C4-2B (cell line): Measurements from ENCODE around the gene EIF2B2.

Experiments
- H3K27ac ChIP-seq: fragments of 450-650 bp; 2 replicates; pipeline ENCODE4 v1.5.1; 2017
- ZFX ChIP-seq: fragments of 450-650 bp; IDR thresholded peaks from 2 replicates; pipeline ENCODE4 v1.6.1; 2017
- TF ChIP-seq, protein P1 (sequence below): fragments of 450-650 bp; conservative IDR thresholded peaks from 2 replicates; pipeline ENCODE4 v1.5.1; 2017; ENCODE audit warnings: mild to moderate bottlenecking

Gene EIF2B2

DNA sequence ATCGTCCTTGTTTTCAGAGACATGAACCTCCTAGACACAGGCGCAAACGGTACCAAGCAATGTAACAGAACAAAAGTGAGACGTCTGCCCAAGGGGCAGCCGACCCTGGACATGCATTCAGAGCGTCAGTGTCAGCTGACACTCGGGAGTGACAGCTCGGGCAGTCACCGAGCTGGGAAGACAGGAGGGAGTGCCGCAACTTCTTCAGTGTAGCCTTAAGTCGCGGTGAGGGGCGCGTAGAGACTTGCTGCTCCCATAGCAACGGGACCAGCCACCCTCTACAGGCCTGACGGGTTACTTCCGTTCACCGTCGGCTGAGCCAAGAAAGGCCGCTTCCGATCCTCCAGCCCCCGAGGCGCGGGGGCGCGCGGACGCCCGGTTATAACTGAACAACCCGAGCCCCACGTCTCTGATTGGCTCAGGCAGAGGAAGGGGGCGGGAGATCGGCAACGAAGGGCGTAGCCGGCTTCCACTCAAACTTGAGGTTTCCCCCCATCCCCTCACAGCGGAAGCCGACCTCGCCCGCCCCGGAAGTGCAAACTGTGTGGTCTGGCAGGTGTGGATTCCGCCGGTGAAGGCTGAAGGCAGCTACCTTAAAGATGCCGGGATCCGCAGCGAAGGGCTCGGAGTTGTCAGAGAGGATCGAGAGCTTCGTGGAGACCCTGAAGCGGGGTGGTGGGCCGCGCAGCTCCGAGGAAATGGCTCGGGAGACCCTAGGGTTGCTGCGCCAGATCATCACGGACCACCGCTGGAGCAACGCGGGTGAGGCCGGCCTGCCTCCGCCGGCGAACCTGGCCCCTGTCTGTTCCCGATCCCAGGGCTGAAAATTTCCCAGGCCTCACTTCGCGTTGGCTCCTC is at the start of gene EIF2B2:
Gene EIF2B2, plus strand, starts transcription at position 530 of the 858 bp plus-strand sequence. Its CDS starts 70 bp downstream, at position 600.
- TF ChIP-seq, protein P1, sequence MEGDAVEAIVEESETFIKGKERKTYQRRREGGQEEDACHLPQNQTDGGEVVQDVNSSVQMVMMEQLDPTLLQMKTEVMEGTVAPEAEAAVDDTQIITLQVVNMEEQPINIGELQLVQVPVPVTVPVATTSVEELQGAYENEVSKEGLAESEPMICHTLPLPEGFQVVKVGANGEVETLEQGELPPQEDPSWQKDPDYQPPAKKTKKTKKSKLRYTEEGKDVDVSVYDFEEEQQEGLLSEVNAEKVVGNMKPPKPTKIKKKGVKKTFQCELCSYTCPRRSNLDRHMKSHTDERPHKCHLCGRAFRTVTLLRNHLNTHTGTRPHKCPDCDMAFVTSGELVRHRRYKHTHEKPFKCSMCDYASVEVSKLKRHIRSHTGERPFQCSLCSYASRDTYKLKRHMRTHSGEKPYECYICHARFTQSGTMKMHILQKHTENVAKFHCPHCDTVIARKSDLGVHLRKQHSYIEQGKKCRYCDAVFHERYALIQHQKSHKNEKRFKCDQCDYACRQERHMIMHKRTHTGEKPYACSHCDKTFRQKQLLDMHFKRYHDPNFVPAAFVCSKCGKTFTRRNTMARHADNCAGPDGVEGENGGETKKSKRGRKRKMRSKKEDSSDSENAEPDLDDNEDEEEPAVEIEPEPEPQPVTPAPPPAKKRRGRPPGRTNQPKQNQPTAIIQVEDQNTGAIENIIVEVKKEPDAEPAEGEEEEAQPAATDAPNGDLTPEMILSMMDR, result no peak; the same call in 1 of the 2 replicates
- TF ChIP-seq ZFX, result peak; percentile 80
- H3K27ac ChIP-seq, result peak within 1 kb of the TSS; percentile 81

DNA sequence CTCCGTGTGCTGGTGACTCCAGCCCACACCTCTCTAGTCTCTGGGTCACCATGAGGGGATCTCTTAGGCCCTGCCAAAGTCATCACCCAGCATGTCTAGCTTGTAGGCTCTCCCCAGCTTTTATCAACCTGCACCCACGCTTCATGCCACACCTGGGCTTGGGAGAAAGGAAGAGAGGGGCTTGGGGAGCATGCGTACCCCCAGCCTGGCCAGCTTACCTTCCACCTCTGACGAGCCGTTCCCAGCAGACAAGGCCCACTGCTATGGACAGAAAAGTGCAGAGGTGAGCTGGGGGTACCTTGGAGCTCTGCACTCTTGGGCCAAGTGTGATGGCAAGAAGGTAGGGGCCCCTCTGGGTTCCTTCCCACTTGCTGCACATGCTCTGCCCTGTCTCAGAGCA is 49.0 kb upstream of the EIF2B2 start:
- H3K27ac ChIP-seq, result no peak overlapping the region
- TF ChIP-seq, protein P1, result no peak
- TF ChIP-seq ZFX, result no peak

DNA sequence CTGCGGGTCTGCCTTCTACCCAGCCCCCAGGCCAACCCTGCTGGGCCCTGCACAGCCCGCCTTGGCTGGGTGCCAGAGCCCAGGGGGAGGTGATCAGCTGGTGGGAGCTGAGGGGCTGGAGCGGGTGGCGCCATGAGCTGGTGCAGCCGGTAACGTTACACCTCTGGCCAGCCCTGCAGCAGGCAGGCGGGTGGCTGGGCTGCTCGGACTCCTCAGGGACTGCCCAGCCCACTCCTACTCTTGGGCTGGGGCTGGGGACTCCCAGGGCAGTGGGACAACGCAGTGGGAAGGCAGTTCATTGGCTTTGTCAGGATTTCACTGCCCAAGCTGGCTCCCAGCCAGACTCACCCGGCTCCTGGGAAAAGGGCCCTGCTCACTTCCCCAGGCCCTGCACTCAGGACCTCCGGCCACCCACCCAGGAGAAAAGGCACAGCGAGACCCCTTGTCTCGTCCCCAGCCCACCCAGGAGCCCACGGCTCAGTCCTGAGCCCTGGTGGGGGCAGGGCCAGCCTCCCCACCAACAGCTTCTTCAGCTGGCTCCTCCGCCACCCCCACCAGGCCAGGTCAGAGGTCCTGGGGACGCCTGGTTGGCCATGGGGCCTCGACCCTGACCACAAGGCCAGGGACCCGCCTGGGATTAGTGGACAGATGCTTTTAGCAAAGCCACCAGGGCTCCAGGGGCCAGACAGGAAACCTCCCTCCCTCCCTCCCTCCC is 48.3 kb upstream of the EIF2B2 start:
- H3K27ac ChIP-seq, result no peak overlapping the region
- TF ChIP-seq, protein P1, result no peak
- no peak for TF ChIP-seq ZFX

DNA sequence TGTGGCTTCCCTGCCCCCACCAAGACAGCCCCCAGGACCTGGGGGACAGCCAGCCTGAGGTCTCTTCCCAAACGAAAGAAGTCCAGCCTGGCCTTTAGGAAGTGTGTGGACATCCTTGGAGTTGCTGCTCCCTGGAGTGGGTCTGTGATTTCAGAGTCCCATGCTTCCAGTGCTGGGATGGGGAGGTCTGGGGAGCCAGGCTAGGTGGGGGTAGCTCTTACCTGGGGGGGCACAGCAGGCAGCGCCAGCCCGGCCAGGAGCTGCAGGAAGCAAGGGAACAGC is 47.8 kb upstream of the EIF2B2 start:
- H3K27ac ChIP-seq, result no peak overlapping the region
- TF ChIP-seq, protein P1, result no peak
- TF ChIP-seq ZFX, result no peak

DNA sequence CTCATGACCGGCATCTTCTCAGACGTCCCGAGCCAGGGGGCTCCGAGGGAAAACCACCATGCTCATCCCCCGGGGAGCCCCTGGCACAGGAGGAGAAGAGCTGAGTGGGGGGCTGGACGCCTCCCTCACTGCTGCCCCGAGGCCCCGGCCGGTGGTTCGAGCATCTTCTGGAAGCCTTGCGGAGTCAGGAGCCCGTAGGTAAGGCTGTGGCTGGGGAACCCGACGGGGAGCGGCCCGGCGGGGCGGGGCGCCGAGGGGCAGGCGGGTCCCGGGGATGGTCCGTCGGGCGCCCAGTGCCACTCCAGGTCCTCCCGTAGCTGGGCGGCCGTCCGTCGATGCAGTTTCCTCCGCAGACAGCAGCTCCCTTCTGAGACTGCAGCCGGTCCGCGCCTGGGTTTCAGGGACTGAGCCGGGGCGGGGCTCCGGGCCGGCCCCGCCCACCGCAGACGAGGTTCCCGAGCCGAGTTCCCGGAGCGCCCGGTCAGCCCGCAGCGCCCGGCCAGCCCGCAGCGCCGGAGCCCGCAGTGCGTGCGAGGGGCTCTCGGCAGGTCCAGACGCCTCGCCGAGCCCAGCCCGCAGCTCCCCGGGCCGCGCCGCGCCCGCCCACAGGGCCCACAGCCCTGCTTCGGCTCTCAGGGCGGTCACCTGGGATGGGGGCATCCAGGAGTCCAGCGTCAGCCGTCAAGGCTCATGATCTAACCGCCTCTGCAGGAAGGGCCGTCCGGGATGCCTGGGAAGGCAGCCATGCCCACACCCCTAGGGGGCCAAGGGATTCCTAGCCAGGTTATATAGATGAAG is 47.3 kb upstream of the EIF2B2 start, which contains the start of gene PGF:
Gene PGF, minus strand, starts transcription at position 369 of the 798 bp plus-strand sequence. Its CDS starts 355 bp downstream, at position 14.
- TF ChIP-seq, protein P1, result no peak
- no peak for TF ChIP-seq ZFX
- H3K27ac ChIP-seq, result no peak within 1 kb of the TSS

DNA sequence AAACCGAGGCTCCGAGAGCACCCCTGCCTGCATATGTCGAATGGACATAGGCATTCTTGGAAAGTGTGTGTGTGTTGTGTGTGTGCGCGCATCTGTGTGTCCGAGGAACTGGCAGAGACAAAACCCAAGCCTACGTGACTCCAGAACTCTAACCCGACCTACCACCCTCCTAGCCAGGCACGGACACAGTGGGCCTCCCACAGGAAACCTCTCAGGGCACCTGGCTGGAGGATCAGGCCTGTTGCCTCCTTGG is 46.8 kb upstream of the EIF2B2 start:
- TF ChIP-seq, protein P1, result no peak
- TF ChIP-seq ZFX, result no peak
- H3K27ac ChIP-seq, result no peak overlapping the region
